Measurements from ENCODE around the gene TMEM18.

- TF ChIP-seq CTCF (IDR thresholded peaks at IDR 0.05; ENCODE audit: poor library complexity) (no peak), EZH2phosphoT487 (IDR thresholded peaks at IDR 0.05; ENCODE audit: low read depth, severe bottlenecking, unreplicated experiment) (no peak), EZH2 (IDR thresholded peaks at IDR 0.05; ENCODE audit: borderline replicate concordance) (no peak)
Observed at GRCh38 chr2:720842-721241, 43.6 kb upstream of the TMEM18 start.

Measured in hepatocyte (in vitro differentiated cells).